Keratinocyte (primary cell): ENCODE results near the gene GFOD1. TPM values are rescaled to one million over a fixed set of nuclear protein-coding genes. Genes with fewer than 3 reads are reported as not detected.
A peak's percentile ranks its signal among the peaks of the same experiment; 100 is the strongest.

Experiments
- DNase-seq: peaks from one replicate; pipeline ENCODE4 v3.0.0-alpha.2; 2011; ENCODE audit warnings: low read depth, missing footprints, low spot score
- FAIRE-seq: peaks from 2 replicates; lab custom pipeline; 2011; peaks lifted over from hg19 to GRCh38; lab: Jason Lieb, UNC
- H2AFZ ChIP-seq: 2 replicates; pipeline ENCODE4 v1.6.0; 2012; ENCODE audit warnings: low read length, control low read depth, inconsistent platforms; ENCODE audit not compliant: control insufficient read depth
- H3K27ac ChIP-seq: 2 replicates; pipeline ENCODE4 v1.5.1; 2011; ENCODE audit warnings: low read length; ENCODE audit not compliant: control insufficient read depth, insufficient read depth
- H3K27me3 ChIP-seq: 3 replicates; pipeline ENCODE4 v1.6.0; 2011; ENCODE audit warnings: low read length; ENCODE audit not compliant: control insufficient read depth, insufficient read depth; ENCODE audit errors: extremely low read depth
- H3K36me3 ChIP-seq, 2 experiments: 2 replicates in 1 of 2; 3 replicates in 1 of 2; pipeline ENCODE4 v1.5.1; 2011; ENCODE audit warnings: low read length in 2 of 2, mild to moderate bottlenecking in 1 of 2; ENCODE audit not compliant: control insufficient read depth in 2 of 2, insufficient read depth in 2 of 2; ENCODE audit errors: extremely low read depth in 1 of 2
- H3K4me1 ChIP-seq: 3 replicates; pipeline ENCODE4 v1.5.1; 2011; ENCODE audit warnings: low read length; ENCODE audit not compliant: control insufficient read depth, insufficient read depth; ENCODE audit errors: extremely low read depth
- H3K4me2 ChIP-seq: 3 replicates; pipeline ENCODE4 v1.6.0; 2011; ENCODE audit warnings: low read depth, low read length; ENCODE audit not compliant: control insufficient read depth, insufficient read depth; ENCODE audit errors: extremely low read depth
- H3K4me3 ChIP-seq, 3 experiments: fragments of 200-600 bp in 1 of 3; sonication (generic) in 1 of 3; 2 replicates in 2 of 3; 3 replicates in 1 of 3; pipeline ENCODE4 v1.5.1; 2011 to 2016; ENCODE audit warnings: low read length in 3 of 3, mild to moderate bottlenecking in 3 of 3, control low read depth in 2 of 3, inconsistent platforms in 1 of 3, low read depth in 1 of 3, mixed read lengths in 1 of 3, mixed run types in 1 of 3, moderate library complexity in 1 of 3; ENCODE audit not compliant: control insufficient read depth in 2 of 3, insufficient read depth in 2 of 3; ENCODE audit errors: extremely low read depth in 1 of 3
- H3K79me2 ChIP-seq: 2 replicates; pipeline ENCODE4 v1.6.0; 2012; ENCODE audit warnings: low read length; ENCODE audit not compliant: control insufficient read depth, insufficient read depth
- H3K9ac ChIP-seq: 3 replicates; pipeline ENCODE4 v1.6.0; 2011; ENCODE audit warnings: low read length; ENCODE audit not compliant: control insufficient read depth, insufficient read depth; ENCODE audit errors: extremely low read depth
- H3K9me1 ChIP-seq: 3 replicates; pipeline ENCODE4 v1.6.0; 2011; ENCODE audit warnings: low read length; ENCODE audit not compliant: control insufficient read depth, insufficient read depth; ENCODE audit errors: extremely low read depth
- H3K9me3 ChIP-seq: 2 replicates; pipeline ENCODE4 v1.5.1; 2012; ENCODE audit warnings: low read depth, low read length; ENCODE audit not compliant: control insufficient read depth
- H4K20me1 ChIP-seq: 3 replicates; pipeline ENCODE4 v1.6.0; 2011; ENCODE audit warnings: low read length; ENCODE audit not compliant: control insufficient read depth, insufficient read depth; ENCODE audit errors: extremely low read depth
- CTCF ChIP-seq, 3 experiments: IDR thresholded peaks in 1 of 3; conservative IDR thresholded peaks in 1 of 3; optimal IDR thresholded peaks in 1 of 3; 2 replicates in 2 of 3; 3 replicates in 1 of 3; pipeline versions ENCODE3 to v1.5.1; 2011; ENCODE audit warnings: low read length in 3 of 3, mild to moderate bottlenecking in 3 of 3, moderate library complexity in 2 of 3, control low read depth in 1 of 3, inconsistent platforms in 1 of 3; ENCODE audit not compliant: insufficient read depth in 2 of 3; ENCODE audit errors: extremely low read depth in 1 of 3
- EZH2 ChIP-seq: IDR thresholded peaks from one replicate; pipeline ENCODE4 v1.6.1; 2012; ENCODE audit warnings: inconsistent platforms, mild to moderate bottlenecking, low read length, moderate library complexity
- dilution Hi-C: fragments of 300-500 bp; cut with MboI; formaldehyde crosslinking; loops from one replicate; pipeline ENCODE4 v1.7.0; 2020; ENCODE audit warnings: low sequenced_read_pairs; ENCODE audit not compliant: extremely low pct_ligation_motif_present
- polyA plus RNA-seq, 5 experiments: library from polyadenylated mRNA; depleted of rRNA in 3 of 5; stranded (reverse) in 3 of 5; stranded (forward) in 1 of 5; unstranded in 1 of 5; fragments of >200 nt; gene quantifications; 1 replicate in 1 of 5; 2 replicates in 3 of 5; 3 replicates in 1 of 5; pipeline versions ENCODE4 v1.2.1 to v1.2.3, GENCODE V29; 2011 to 2012; ENCODE audit warnings: missing spikeins in 2 of 5, low read depth in 1 of 5, low replicate concordance in 1 of 5

The GFOD1 gene
- polyA plus RNA-seq, 1 donor (not counting 4 experiments of a cell fraction or from before 2014, with no cell fraction given), result 7.2 TPM

- peak overlapping the region; percentile 89 for H3K4me2 ChIP-seq
- H3K9me1 ChIP-seq, result no peaks in the 10 kb centered on the region
- no peaks in the 10 kb centered on the region for H3K27me3 ChIP-seq
- H3K27ac ChIP-seq, result peak overlapping the region; percentile 3
- peaks cover 48% of the 10 kb centered on the region for H3K4me1 ChIP-seq
- H3K79me2 ChIP-seq, result peaks cover 39% of the 10 kb centered on the region
- H3K9me3 ChIP-seq, result no peaks in the 10 kb centered on the region
- H3K4me3 ChIP-seq, result no peak overlapping the region
- TF ChIP-seq CTCF (optimal IDR thresholded peaks at IDR 0.05 in 1 of 3, IDR thresholded peaks at IDR 0.05 in 1 of 3, conservative IDR thresholded peaks at IDR 0.05 in 1 of 3; ENCODE audit: extremely low read depth in 1 of 3, insufficient read depth in 2 of 3, low read length in 3 of 3), result no peak
- TF ChIP-seq EZH2, result no peak
- H2AFZ ChIP-seq, result no peak overlapping the region
- DNase-seq (no peak), FAIRE-seq (no peak)
- dilution Hi-C loops, result no loop called here
- peaks cover 2 to 13% of the 10 kb centered on the region in 2 experiments for H3K36me3 ChIP-seq
- H3K9ac ChIP-seq, result no peak overlapping the region
- H4K20me1 ChIP-seq, result no peaks in the 10 kb centered on the region
Observed at GRCh38 chr6:13484138-13484708, 3.2 kb downstream of the GFOD1 start.

- TF ChIP-seq CTCF (optimal IDR thresholded peaks at IDR 0.05 in 1 of 3, IDR thresholded peaks at IDR 0.05 in 1 of 3, conservative IDR thresholded peaks at IDR 0.05 in 1 of 3; ENCODE audit: extremely low read depth in 1 of 3, insufficient read depth in 2 of 3, low read length in 3 of 3) (no peak), EZH2 (no peak)
- Histone ChIP-seq H3K27ac (peak overlapping the region; percentile 91), H3K36me3 (peaks cover 4 to 16% of the 10 kb centered on the region in 2 experiments), H3K9me1 (no peaks in the 10 kb centered on the region), H3K79me2 (peaks cover 48% of the 10 kb centered on the region), H3K9me3 (no peaks in the 10 kb centered on the region), H3K4me2 (peak overlapping the region; percentile 77), H4K20me1 (no peaks in the 10 kb centered on the region), H3K27me3 (no peaks in the 10 kb centered on the region), H3K4me3 (peak overlapping the region in 2 of 3 experiments; percentile 19 to 30), H2AFZ (peak overlapping the region; percentile 64), H3K9ac (peak overlapping the region; percentile 66), H3K4me1 (peaks cover 62% of the 10 kb centered on the region)
- peak; percentile 74 for DNase-seq
- peak; percentile 68 for FAIRE-seq
- dilution Hi-C loops, result no loop called here
Observed at GRCh38 chr6:13480631-13481501, 6.5 kb downstream of the GFOD1 start.
